Measurements from ENCODE around the gene ABCC9.

DNA sequence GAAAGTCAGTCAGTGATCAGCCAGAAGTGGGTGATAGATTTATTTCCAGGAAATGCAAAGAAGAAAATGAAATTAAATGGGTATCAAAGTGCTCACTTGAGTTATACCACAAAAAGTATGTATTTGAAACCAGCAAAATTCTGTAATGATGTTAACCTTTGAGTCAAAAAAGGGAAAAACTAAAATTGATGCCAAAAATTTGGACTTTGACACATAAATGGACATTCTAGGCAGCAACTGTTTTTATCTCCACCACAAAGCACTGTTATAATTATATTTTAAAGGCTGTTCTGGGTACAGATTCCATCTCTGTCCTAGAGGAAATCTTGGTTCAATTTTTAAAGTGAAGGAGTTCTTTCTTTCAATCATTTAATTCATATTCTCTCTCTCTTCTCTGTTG is 135.0 kb downstream of the ABCC9 start:
- no peak for TF ChIP-seq CTCF (IDR thresholded peaks at IDR 0.05 in 4 of 5, conservative IDR thresholded peaks at IDR 0.05 in 1 of 5)
- TF ChIP-seq POLR2A (IDR thresholded peaks at IDR 0.05) = no peak
